ENCODE data around the gene FAM3C. TPM values are rescaled to one million over a fixed set of nuclear protein-coding genes. Genes with fewer than 3 reads are reported as not detected.

The FAM3C gene
- total RNA-seq, 1 experiment from 2014 or later: 26.1 TPM

- no peak overlapping the region for H3K9ac ChIP-seq (ENCODE audit: low read length)
Observed at GRCh38 chr7:121404348-121404747, 8.2 kb upstream of the FAM3C start.

GRCh38 chr7:121402701-121403100, 6.6 kb upstream of the FAM3C start:
- no peak overlapping the region for H3K9ac ChIP-seq (ENCODE audit: low read length)
- no peaks in the 10 kb centered on the region for H3K36me3 ChIP-seq (ENCODE audit: insufficient read depth, low read length)
- H2AFZ ChIP-seq (ENCODE audit: low read length): no peak overlapping the region
- H3K27ac ChIP-seq (ENCODE audit: low read length): no peak overlapping the region
- no peak overlapping the region for H3K4me2 ChIP-seq (ENCODE audit: low read depth, low read length, poor library complexity, severe bottlenecking)
- no peaks in the 10 kb centered on the region for H4K20me1 ChIP-seq (ENCODE audit: insufficient read depth, low read depth, low read length)
- H3K4me1 ChIP-seq (ENCODE audit: low read length): peaks cover 23% of the 10 kb centered on the region
- DNase-seq: no peak
- no peaks in the 10 kb centered on the region for H3K9me2 ChIP-seq (replicated peaks; ENCODE audit: insufficient read depth, low read length)
- no peak overlapping the region for H3K4me3 ChIP-seq (ENCODE audit: low read length)
- H3K79me2 ChIP-seq (ENCODE audit: low read length): no peaks in the 10 kb centered on the region
- no peaks in the 10 kb centered on the region for H3K9me3 ChIP-seq (ENCODE audit: low read length)
- no peaks in the 10 kb centered on the region for H3K27me3 ChIP-seq (ENCODE audit: low read length)

More at GRCh38 chr7:121404348-121404747, 8.2 kb upstream of the FAM3C start:
- Histone ChIP-seq H3K4me1 (ENCODE audit: low read length) (peaks cover 23% of the 10 kb centered on the region), H2AFZ (ENCODE audit: low read length) (no peak overlapping the region), H3K9me3 (ENCODE audit: low read length) (no peaks in the 10 kb centered on the region), H3K4me2 (ENCODE audit: low read depth, low read length, poor library complexity, severe bottlenecking) (peak overlapping the region; percentile 16), H3K9me2 (replicated peaks; ENCODE audit: insufficient read depth, low read length) (no peaks in the 10 kb centered on the region), H3K4me3 (ENCODE audit: low read length) (no peak overlapping the region), H3K27ac (ENCODE audit: low read length) (no peak overlapping the region), H3K79me2 (ENCODE audit: low read length) (no peaks in the 10 kb centered on the region), H3K27me3 (ENCODE audit: low read length) (no peaks in the 10 kb centered on the region), H4K20me1 (ENCODE audit: insufficient read depth, low read depth, low read length) (no peaks in the 10 kb centered on the region), H3K36me3 (ENCODE audit: insufficient read depth, low read length) (no peaks in the 10 kb centered on the region)
- DNase-seq: peak; percentile 46

- Histone ChIP-seq H3K36me3 (ENCODE audit: insufficient read depth, low read length) (no peaks in the 10 kb centered on the region), H3K9me2 (replicated peaks; ENCODE audit: insufficient read depth, low read length) (no peaks in the 10 kb centered on the region), H2AFZ (ENCODE audit: low read length) (no peak overlapping the region), H3K27ac (ENCODE audit: low read length) (no peak overlapping the region), H3K79me2 (ENCODE audit: low read length) (no peaks in the 10 kb centered on the region), H3K9ac (ENCODE audit: low read length) (no peak overlapping the region), H3K9me3 (ENCODE audit: low read length) (no peaks in the 10 kb centered on the region), H3K27me3 (ENCODE audit: low read length) (no peaks in the 10 kb centered on the region), H4K20me1 (ENCODE audit: insufficient read depth, low read depth, low read length) (no peaks in the 10 kb centered on the region), H3K4me3 (ENCODE audit: low read length) (no peak overlapping the region), H3K4me2 (ENCODE audit: low read depth, low read length, poor library complexity, severe bottlenecking) (no peak overlapping the region), H3K4me1 (ENCODE audit: low read length) (peaks cover 17% of the 10 kb centered on the region)
- DNase-seq: no peak
Observed at GRCh38 chr7:121401896-121402295, 5.8 kb upstream of the FAM3C start.

DNA sequence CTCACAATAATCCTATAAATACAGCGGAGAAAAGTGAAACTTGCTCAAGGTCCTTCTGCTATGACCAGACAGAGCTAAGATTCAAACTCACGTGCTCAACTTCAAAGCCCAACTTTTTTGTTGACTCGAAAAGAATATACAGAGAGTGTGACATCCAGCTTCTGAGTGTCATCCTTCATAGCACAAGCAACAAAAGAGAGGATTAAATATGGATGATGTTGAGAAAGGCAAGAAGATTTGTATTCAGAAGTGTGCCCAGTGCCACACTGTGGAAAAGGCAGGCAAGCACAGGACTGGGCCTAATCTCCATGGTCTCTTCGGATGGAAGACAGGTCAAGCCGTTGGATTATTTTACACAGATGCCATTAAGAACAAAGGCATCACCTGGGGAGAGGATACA, 2.1 kb upstream of the FAM3C start:
- Histone ChIP-seq H3K27me3 (ENCODE audit: low read length) (no peaks in the 10 kb centered on the region), H3K9me3 (ENCODE audit: low read length) (no peaks in the 10 kb centered on the region), H3K36me3 (ENCODE audit: insufficient read depth, low read length) (no peaks in the 10 kb centered on the region; the same call in 1 of the 2 replicates), H2AFZ (ENCODE audit: low read length) (no peak overlapping the region), H3K4me3 (ENCODE audit: low read length) (no peak overlapping the region), H3K9me2 (replicated peaks; ENCODE audit: insufficient read depth, low read length) (no peaks in the 10 kb centered on the region), H3K9ac (ENCODE audit: low read length) (no peak overlapping the region), H3K4me1 (ENCODE audit: low read length) (peaks cover 13% of the 10 kb centered on the region), H3K4me2 (ENCODE audit: low read depth, low read length, poor library complexity, severe bottlenecking) (no peak overlapping the region), H4K20me1 (ENCODE audit: insufficient read depth, low read depth, low read length) (no peaks in the 10 kb centered on the region), H3K27ac (ENCODE audit: low read length) (no peak overlapping the region), H3K79me2 (ENCODE audit: low read length) (peaks cover 14% of the 10 kb centered on the region)
- no peak for DNase-seq

GRCh38 chr7:121397822-121398221, 1.7 kb upstream of the FAM3C start:
- H3K4me1 ChIP-seq (ENCODE audit: low read length): peaks cover 13% of the 10 kb centered on the region
- no peak overlapping the region for H3K4me2 ChIP-seq (ENCODE audit: low read depth, low read length, poor library complexity, severe bottlenecking)
- no peaks in the 10 kb centered on the region; the same call in 1 of the 2 replicates for H3K36me3 ChIP-seq (ENCODE audit: insufficient read depth, low read length)
- H3K27me3 ChIP-seq (ENCODE audit: low read length): no peaks in the 10 kb centered on the region
- DNase-seq: no peak
- H3K9ac ChIP-seq (ENCODE audit: low read length): no peak overlapping the region
- H3K4me3 ChIP-seq (ENCODE audit: low read length): no peak overlapping the region
- H2AFZ ChIP-seq (ENCODE audit: low read length): no peak overlapping the region
- no peaks in the 10 kb centered on the region for H3K9me3 ChIP-seq (ENCODE audit: low read length)
- peaks cover 17% of the 10 kb centered on the region for H3K79me2 ChIP-seq (ENCODE audit: low read length)
- H3K27ac ChIP-seq (ENCODE audit: low read length): no peak overlapping the region
- H4K20me1 ChIP-seq (ENCODE audit: insufficient read depth, low read depth, low read length): no peaks in the 10 kb centered on the region
- no peaks in the 10 kb centered on the region for H3K9me2 ChIP-seq (replicated peaks; ENCODE audit: insufficient read depth, low read length)

GRCh38 chr7:121397361-121397760, 1.3 kb upstream of the FAM3C start:
- peaks cover 13% of the 10 kb centered on the region for H3K4me1 ChIP-seq (ENCODE audit: low read length)
- no peaks in the 10 kb centered on the region; the same call in 1 of the 2 replicates for H3K36me3 ChIP-seq (ENCODE audit: insufficient read depth, low read length)
- no peaks in the 10 kb centered on the region for H3K9me2 ChIP-seq (replicated peaks; ENCODE audit: insufficient read depth, low read length)
- no peak overlapping the region for H3K4me2 ChIP-seq (ENCODE audit: low read depth, low read length, poor library complexity, severe bottlenecking)
- H3K9me3 ChIP-seq (ENCODE audit: low read length): no peaks in the 10 kb centered on the region
- DNase-seq: no peak
- H3K9ac ChIP-seq (ENCODE audit: low read length): no peak overlapping the region
- H3K27ac ChIP-seq (ENCODE audit: low read length): no peak overlapping the region
- H4K20me1 ChIP-seq (ENCODE audit: insufficient read depth, low read depth, low read length): no peaks in the 10 kb centered on the region; the same call in 1 of the 2 replicates
- H3K79me2 ChIP-seq (ENCODE audit: low read length): peaks cover 21% of the 10 kb centered on the region
- no peaks in the 10 kb centered on the region for H3K27me3 ChIP-seq (ENCODE audit: low read length)
- H2AFZ ChIP-seq (ENCODE audit: low read length): no peak overlapping the region
- no peak overlapping the region for H3K4me3 ChIP-seq (ENCODE audit: low read length)

DNA sequence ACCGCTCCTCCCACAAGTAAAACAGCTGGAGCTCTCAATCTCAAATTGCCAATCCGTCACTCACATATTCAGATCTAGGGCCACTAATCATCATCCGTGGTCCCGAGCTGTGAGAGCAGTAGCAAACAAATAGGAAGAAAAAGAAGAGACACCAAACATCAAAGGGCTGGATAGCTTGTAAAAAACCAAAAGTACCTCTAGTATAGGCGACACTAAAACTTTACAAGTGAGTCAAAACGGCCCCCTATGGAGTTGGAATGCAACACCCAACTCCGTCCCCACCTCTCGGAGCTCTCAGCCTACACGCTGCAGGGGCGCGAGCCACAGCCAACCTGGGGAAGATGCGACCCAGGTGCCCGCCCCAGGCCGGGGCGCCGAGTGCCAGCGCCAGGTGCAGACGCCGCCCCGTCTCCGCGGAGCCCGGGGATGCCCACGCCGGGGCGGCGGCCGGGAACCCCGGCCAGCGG, 581 bp downstream of the FAM3C start:
- Histone ChIP-seq H3K79me2 (ENCODE audit: low read length) (peaks cover 29% of the 10 kb centered on the region), H4K20me1 (ENCODE audit: insufficient read depth, low read depth, low read length) (no peaks in the 10 kb centered on the region; the same call in 1 of the 2 replicates), H3K27me3 (ENCODE audit: low read length) (no peaks in the 10 kb centered on the region), H3K9ac (ENCODE audit: low read length) (peak overlapping the region; percentile 79), H3K4me2 (ENCODE audit: low read depth, low read length, poor library complexity, severe bottlenecking) (peak overlapping the region; percentile 80), H2AFZ (ENCODE audit: low read length) (peak overlapping the region; percentile 58; the same call in 1 of the 2 replicates), H3K4me3 (ENCODE audit: low read length) (peak overlapping the region; percentile 84), H3K27ac (ENCODE audit: low read length) (no peak overlapping the region), H3K36me3 (ENCODE audit: insufficient read depth, low read length) (no peaks in the 10 kb centered on the region; the same call in 1 of the 2 replicates), H3K9me3 (ENCODE audit: low read length) (no peaks in the 10 kb centered on the region), H3K4me1 (ENCODE audit: low read length) (peaks cover 24% of the 10 kb centered on the region), H3K9me2 (replicated peaks; ENCODE audit: insufficient read depth, low read length) (no peaks in the 10 kb centered on the region)
- DNase-seq: peak; percentile 75

DNA sequence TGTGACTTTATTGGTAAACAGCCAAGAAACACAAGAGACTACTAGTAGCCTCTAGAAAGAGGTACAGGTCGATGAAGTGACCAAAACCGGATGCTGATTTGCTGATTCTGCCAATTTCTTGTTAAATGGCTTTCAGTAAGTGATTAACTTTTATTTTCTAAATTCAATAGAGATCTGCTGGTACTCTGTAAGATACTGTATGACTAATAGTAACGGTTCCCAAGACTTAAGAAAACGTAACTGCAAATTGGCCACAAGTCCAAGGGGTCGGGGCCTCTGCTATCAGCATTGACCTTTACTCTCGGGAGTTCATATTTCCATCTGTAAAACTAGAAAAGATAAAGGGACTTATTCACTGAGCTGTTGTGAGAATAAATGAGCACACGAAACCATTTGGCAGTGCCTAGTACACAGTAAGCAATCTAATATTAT, 1.4 kb downstream of the FAM3C start:
- Histone ChIP-seq H3K36me3 (ENCODE audit: insufficient read depth, low read length) (no peaks in the 10 kb centered on the region; the same call in 1 of the 2 replicates), H2AFZ (ENCODE audit: low read length) (no peak overlapping the region), H3K27ac (ENCODE audit: low read length) (no peak overlapping the region), H4K20me1 (ENCODE audit: insufficient read depth, low read depth, low read length) (no peaks in the 10 kb centered on the region; the same call in 1 of the 2 replicates), H3K9ac (ENCODE audit: low read length) (no peak overlapping the region), H3K27me3 (ENCODE audit: low read length) (no peaks in the 10 kb centered on the region), H3K4me2 (ENCODE audit: low read depth, low read length, poor library complexity, severe bottlenecking) (peak overlapping the region; percentile 80), H3K4me3 (ENCODE audit: low read length) (peak overlapping the region; percentile 84), H3K9me2 (replicated peaks; ENCODE audit: insufficient read depth, low read length) (no peaks in the 10 kb centered on the region), H3K4me1 (ENCODE audit: low read length) (peaks cover 32% of the 10 kb centered on the region), H3K9me3 (ENCODE audit: low read length) (no peaks in the 10 kb centered on the region), H3K79me2 (ENCODE audit: low read length) (peaks cover 36% of the 10 kb centered on the region)
- DNase-seq: no peak
